Cortex of kidney (tissue), 1 donor: Measurements from ENCODE around the gene GPR135.

ENCODE experiments used
- DNase-seq: peaks from one replicate; lab custom pipeline; 2025; lab: John Stamatoyannopoulos, UW

GPR135 gene, protein sequence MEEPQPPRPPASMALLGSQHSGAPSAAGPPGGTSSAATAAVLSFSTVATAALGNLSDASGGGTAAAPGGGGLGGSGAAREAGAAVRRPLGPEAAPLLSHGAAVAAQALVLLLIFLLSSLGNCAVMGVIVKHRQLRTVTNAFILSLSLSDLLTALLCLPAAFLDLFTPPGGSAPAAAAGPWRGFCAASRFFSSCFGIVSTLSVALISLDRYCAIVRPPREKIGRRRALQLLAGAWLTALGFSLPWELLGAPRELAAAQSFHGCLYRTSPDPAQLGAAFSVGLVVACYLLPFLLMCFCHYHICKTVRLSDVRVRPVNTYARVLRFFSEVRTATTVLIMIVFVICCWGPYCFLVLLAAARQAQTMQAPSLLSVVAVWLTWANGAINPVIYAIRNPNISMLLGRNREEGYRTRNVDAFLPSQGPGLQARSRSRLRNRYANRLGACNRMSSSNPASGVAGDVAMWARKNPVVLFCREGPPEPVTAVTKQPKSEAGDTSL

GRCh38 chr14:59465316-59466135 is at the start of gene GPR135:
GPR135 (minus strand) TSS chr14:59465380; CDS start chr14:59465226, 154 bp downstream.
- DNase-seq = no peak

- DNase-seq = no peak
Measured at GRCh38 chr14:59511916-59512575, 46.9 kb upstream of the GPR135 start.

DNA sequence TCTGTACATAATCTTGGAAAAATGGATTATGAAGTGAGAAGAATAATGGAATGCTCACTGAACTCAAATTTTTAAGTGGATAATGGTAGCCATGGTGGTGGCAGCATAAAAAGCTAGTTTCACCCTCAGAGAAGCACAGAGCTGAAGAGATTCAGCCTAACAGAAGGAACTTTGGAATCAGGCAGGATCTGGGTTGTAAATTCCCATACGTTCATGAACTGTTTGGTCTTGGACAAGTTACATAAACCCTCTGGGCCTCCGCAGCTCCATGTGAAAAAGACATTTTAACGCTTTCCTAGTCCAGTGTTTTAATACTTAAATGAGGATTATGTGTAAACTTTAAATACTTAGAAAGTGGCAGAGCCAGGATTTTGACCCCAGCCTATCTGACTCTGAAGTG is 45.8 kb upstream of the GPR135 start:
- DNase-seq = no peak

- DNase-seq = no peak
Measured at GRCh38 chr14:59510001-59510400, 44.8 kb upstream of the GPR135 start.

DNA sequence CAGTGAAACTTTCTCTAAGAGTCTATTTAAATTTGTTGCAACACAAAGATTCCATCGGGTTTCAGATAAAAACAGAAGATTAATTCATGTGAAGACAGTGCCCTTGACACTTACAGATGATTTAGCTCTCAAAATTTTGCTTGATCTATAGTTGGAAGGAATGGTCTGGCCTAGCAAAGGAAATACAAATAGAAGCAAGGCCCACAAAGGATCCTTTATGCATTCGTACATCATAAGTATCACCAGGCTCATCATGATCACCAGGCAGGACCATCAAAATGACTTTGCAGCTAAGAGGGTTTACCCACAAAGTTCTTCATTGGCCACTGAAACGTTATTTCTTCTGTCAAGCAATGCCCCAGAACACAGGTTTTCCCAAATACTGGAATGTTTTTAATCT is 43.9 kb upstream of the GPR135 start:
- DNase-seq = no peak

GRCh38 chr14:59507752-59508103 is 42.5 kb upstream of the GPR135 start:
- DNase-seq = no peak

- DNase-seq = no peak
Measured at GRCh38 chr14:59507063-59507751, 42.0 kb upstream of the GPR135 start.

DNA sequence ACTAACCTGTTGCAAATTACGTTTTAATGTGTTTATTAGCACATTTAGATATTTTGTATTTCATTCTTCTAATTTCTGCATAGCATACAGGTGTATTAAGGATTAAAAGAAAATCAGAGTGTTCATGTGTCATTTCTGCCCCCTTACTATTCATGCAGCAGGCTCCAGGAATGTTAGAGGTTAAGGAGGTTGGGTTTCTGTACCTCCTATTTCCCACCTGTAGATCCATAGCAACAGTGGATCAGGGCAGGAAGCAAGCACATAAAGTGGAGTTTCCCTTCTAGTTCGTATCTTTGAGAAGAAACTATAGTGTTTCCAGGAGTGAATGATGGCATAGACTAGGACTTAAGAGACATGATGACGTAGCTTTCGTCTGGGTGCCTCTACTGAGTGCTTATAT is 38.1 kb upstream of the GPR135 start:
- DNase-seq = no peak

DNA sequence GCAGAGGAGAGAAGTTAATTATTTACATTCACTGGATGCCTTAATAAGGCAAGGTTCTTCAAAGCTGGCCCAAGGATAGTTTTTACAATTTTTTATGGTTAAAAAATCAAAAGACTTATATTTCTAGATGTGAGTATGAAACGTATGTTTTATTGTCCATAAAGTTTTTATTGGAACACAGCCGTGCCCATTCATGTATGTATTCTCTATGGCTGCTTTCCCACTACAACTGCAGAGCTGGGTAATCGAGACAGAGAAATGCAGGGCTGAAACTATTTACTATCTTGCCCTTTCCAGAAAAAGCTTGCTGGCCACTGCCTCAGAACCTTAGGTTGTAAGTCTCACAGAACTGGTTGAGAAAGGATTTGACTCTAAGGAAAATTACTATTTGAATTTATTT is 35.6 kb upstream of the GPR135 start:
- DNase-seq = no peak

GRCh38 chr14:59492384-59492783 is 27.2 kb upstream of the GPR135 start:
- DNase-seq = no peak

DNA sequence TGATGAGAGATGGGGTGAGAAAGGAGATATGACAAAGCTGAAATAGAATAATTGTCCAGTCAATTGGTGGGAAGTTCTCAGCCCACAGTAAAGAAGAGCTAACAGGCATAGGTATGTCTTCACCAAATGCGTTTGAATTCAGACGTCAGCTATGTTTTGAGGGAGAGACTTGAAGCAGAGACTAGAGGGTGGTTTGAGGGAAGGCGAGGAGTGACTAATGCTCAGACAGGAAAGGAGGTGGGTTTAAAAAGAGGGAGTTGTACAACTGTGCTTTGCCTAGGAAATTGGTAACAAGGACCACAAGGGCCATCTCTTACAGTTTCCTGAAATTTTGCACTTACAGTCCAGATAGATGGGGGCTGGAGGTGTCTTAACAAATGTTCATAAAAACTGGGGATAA is 25.6 kb upstream of the GPR135 start:
- no peak for DNase-seq

GRCh38 chr14:59484639-59485175 is 19.5 kb upstream of the GPR135 start:
- DNase-seq = no peak

- peak; percentile 49 for DNase-seq
Measured at GRCh38 chr14:59483819-59484638, 18.8 kb upstream of the GPR135 start, which contains the start of the genes JKAMP and L3HYPDH. JKAMP (plus strand) TSS chr14:59484517; CDS start chr14:59484590, 73 bp downstream. L3HYPDH (minus strand) TSS chr14:59484408; CDS start chr14:59484316, 92 bp downstream.

DNA sequence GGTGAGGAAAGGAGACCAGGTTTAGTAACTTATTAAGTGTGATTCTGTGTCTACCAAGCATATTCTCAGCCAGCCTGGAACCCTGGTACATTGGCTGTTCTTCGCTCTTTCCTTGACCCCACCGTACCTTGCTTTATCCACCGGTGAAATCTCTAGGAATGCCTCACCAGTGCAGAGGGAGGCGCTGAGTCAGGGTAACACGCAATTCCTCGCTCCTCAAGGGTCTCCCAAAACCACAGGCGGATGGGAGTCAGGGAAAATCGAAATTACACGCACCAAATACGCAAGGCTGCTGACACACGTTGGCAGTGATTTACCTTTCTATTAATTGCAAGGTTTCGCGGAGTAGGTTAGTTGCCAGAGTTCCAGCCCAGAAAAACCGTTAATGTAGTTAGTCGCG is 18.2 kb upstream of the GPR135 start:
- DNase-seq = no peak

DNA sequence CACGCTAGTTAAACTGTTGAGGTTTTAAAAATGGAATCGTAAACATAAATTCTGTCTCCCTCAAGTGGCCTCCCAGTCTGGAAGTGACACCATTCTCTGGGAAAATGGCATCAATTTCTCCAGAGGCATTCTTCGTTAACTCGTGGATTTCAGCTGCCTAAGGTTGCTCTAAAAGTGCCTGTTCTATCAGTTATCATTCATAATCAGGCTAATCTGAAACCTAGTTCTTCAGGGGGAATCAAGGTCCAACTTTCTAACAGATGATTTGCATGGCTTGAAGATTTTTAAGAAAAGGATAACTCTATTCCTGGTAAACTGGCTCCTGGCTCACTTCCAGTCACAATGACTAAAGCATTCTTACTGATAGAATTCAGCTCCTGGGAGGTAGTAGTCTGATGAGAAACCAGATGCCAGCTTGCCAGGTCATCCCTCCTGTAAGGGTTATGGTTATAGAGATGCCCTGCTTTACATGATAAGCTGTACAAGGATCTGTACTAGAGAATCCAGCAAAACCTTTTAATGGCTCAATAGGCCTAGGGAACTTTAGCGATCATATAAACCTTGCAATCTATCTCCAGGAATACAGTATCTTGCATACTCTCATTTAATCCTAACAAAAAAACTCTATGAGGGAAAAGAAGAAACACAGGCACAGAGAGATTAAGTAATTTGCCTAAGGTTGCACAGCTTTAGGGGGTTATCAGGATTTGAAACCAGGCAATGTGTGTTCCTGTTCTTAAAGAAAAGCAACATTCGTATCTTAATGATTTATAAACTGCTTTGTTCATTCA is 17.6 kb upstream of the GPR135 start:
- DNase-seq = no peak

DNA sequence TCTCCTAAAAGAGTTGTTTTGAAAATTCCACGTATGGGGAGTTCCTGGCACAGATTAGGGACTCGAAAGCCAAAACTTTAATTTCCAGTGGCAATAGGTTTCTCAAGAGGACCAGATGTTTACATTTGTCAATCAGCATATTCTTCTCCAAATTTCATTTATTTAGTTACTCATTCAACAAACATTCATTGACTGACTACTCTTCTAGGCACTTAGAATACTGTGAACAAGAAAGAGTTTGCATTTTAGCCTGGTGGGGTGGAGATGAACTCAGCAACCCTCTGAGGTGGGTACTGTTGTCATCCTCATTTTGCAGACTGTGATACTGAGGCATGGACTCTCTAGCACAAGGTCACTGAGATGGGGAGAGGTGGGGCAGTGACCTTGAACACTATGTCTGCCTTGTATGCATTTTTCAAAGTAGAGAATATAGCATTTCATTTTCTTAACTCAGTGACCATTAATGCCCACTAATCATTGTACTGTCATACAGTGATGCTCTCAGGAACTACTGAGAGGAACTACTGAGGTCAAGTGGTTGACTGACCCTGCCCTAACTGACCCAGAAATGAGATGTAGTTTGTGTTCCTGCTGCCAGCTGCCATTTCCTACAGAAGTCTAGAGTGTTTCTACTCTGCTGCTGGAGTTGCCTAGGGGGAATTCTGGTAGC is 16.8 kb upstream of the GPR135 start:
- DNase-seq = no peak

DNA sequence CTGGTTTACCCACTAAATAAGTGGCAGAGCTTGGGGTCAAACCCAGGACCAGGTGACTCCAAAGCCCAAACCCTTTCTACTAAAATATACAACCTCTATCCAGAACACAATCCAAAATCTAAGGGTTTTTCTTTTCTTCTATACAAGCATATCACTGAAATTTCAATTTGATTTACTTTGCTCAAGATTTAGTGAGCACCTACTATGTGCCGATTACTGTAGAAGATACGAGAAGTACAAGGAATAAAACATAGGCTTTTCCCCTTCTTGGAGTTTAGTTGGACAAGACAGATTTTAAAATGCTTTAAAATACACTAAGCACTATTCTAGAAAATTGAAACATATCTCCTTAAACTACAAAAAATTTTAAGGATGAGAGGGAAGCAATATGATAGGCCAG is 16.2 kb upstream of the GPR135 start:
- no peak for DNase-seq

DNA sequence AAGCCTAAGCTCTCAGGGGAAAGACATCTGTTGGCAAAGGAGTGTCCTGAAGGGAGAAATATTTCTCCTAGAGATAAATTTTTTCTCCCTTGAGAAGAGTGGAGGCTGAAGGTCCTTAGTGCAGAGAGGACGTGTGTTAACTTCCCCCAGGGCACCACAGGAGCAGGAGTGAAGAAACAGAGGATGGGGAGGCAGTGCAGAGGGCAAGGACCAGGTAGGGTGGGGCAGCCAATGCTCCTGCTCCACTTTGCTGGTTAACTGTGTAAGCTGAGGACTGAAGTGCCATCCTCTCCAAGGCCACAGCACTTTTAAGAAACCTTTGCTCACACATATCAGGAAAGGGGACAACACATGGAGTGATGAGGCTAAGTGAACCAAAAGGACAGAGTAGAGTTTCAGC is 15.0 kb upstream of the GPR135 start:
- no peak for DNase-seq

GRCh38 chr14:59478540-59478939 is 13.4 kb upstream of the GPR135 start:
- DNase-seq = no peak
